ENCODE data around the gene LBR. TPM values are rescaled to one million over a fixed set of nuclear protein-coding genes. Genes with fewer than 3 reads are reported as not detected.

The LBR gene
- total RNA-seq, 2 donors from 2014 or later, result 49.8 to 72.3 TPM

DNA sequence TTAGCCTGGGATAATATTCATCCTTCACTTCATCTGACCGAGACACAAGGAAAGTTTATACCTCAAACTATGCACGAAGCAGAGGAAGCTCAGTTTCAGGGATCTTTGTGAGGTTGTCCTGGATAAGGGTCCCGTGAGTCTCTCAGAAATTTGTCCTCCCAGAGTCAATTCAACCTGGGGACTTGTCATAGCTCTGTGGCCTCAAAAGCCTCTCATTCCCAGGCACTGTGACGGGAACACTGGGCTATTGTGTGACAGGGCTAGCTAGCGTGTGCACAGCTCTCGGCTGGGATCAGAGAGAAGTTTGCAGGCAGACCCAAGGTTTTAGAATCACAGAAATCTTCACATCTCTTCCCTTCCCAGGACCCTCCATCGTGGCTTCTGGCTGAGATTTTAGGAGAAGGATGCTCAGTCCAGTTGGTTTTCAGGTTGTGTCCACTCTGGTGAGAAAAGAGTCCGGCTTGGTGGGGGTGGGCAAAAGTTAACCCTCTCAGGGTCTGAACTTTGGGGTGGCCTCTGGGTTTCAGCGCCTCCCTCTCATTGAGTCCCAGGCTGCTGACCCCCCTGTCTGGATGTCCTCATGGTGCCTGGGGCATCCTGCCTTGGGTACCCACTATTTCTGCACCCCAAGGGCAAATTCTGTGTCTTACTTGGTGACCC is 20.4 kb upstream of the LBR start:
- no peaks in the 10 kb centered on the region for H3K9me3 Mint-ChIP-seq
- no peaks in the 10 kb centered on the region for H3K36me3 Mint-ChIP-seq (ENCODE audit: low read depth)
- no peak overlapping the region for H3K4me3 ChIP-seq (ENCODE audit: low read length)
- TF ChIP-seq, protein P1, sequence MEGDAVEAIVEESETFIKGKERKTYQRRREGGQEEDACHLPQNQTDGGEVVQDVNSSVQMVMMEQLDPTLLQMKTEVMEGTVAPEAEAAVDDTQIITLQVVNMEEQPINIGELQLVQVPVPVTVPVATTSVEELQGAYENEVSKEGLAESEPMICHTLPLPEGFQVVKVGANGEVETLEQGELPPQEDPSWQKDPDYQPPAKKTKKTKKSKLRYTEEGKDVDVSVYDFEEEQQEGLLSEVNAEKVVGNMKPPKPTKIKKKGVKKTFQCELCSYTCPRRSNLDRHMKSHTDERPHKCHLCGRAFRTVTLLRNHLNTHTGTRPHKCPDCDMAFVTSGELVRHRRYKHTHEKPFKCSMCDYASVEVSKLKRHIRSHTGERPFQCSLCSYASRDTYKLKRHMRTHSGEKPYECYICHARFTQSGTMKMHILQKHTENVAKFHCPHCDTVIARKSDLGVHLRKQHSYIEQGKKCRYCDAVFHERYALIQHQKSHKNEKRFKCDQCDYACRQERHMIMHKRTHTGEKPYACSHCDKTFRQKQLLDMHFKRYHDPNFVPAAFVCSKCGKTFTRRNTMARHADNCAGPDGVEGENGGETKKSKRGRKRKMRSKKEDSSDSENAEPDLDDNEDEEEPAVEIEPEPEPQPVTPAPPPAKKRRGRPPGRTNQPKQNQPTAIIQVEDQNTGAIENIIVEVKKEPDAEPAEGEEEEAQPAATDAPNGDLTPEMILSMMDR (conservative IDR thresholded peaks at IDR 0.05), result no peak
- H3K9ac ChIP-seq (ENCODE audit: extremely low read depth, low read length, poor library complexity, severe bottlenecking), result no peak overlapping the region
- H3K27ac ChIP-seq (ENCODE audit: low read depth, low read length), result no peak overlapping the region
- H3K4me1 ChIP-seq (ENCODE audit: control insufficient read depth, insufficient read depth, low read length), result peaks cover 10% of the 10 kb centered on the region
- H3K4me1 Mint-ChIP-seq, result peaks cover 20% of the 10 kb centered on the region
- DNase-seq, result peak; percentile 44
- H3K27me3 Mint-ChIP-seq (ENCODE audit: insufficient read depth), result peaks cover 39% of the 10 kb centered on the region
- no peaks in the 10 kb centered on the region for H3K36me3 ChIP-seq (ENCODE audit: control insufficient read depth, insufficient read depth, low read length)
- no peak overlapping the region for H3K4me3 Mint-ChIP-seq
- H3K27me3 ChIP-seq (ENCODE audit: control insufficient read depth, insufficient read depth, low read length, poor library complexity, severe bottlenecking), result no peaks in the 10 kb centered on the region
- H3K27ac Mint-ChIP-seq, result no peak overlapping the region
- 88 to 89% methylated on average over 8 to 9 of the region's 9 CpGs for WGBS, 2 experiments (ENCODE audit: insufficient coverage in 1 of 2, insufficient read length in 1 of 2)
- H3K9me3 ChIP-seq (ENCODE audit: control insufficient read depth, low read length), result no peaks in the 10 kb centered on the region

DNA sequence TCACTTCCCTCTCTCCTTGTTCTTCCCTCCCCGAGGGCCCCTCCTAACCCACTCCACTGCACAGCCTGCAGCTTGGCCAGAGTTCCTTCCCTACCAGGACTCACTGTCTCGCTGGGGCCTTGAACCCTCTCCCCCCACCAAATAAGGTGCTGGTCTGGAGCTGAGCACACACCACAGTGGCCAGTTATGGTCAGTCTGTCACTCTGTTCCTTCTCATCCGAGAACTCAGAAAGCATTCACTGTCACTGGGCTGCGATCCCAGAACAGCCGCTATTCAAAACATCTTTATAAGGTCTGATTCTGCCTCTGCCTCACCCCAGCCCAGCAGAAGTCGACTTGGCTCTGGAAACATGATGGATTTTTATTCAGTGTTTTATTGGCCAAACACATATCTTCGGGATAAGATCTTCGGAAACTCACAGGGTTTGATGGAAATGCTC is 19.8 kb upstream of the LBR start:
- H3K27ac Mint-ChIP-seq, result no peak overlapping the region
- DNase-seq, result no peak
- H3K4me3 ChIP-seq (ENCODE audit: low read length), result no peak overlapping the region
- H3K27ac ChIP-seq (ENCODE audit: low read depth, low read length), result no peak overlapping the region
- no peaks in the 10 kb centered on the region for H3K9me3 ChIP-seq (ENCODE audit: control insufficient read depth, low read length)
- H3K36me3 ChIP-seq (ENCODE audit: control insufficient read depth, insufficient read depth, low read length), result no peaks in the 10 kb centered on the region
- TF ChIP-seq, protein P1 (conservative IDR thresholded peaks at IDR 0.05), result no peak
- peaks cover 40% of the 10 kb centered on the region for H3K27me3 Mint-ChIP-seq (ENCODE audit: insufficient read depth)
- H3K36me3 Mint-ChIP-seq (ENCODE audit: low read depth), result no peaks in the 10 kb centered on the region
- no peak overlapping the region for H3K9ac ChIP-seq (ENCODE audit: extremely low read depth, low read length, poor library complexity, severe bottlenecking)
- H3K4me3 Mint-ChIP-seq, result no peak overlapping the region
- H3K9me3 Mint-ChIP-seq, result no peaks in the 10 kb centered on the region
- no peaks in the 10 kb centered on the region for H3K27me3 ChIP-seq (ENCODE audit: control insufficient read depth, insufficient read depth, low read length, poor library complexity, severe bottlenecking)
- peaks cover 10% of the 10 kb centered on the region for H3K4me1 ChIP-seq (ENCODE audit: control insufficient read depth, insufficient read depth, low read length)
- peaks cover 20% of the 10 kb centered on the region for H3K4me1 Mint-ChIP-seq
- 92 to 93% methylated on average over 7 to 8 of the region's 8 CpGs for WGBS, 2 experiments (ENCODE audit: insufficient coverage in 1 of 2, insufficient read length in 1 of 2)

DNA sequence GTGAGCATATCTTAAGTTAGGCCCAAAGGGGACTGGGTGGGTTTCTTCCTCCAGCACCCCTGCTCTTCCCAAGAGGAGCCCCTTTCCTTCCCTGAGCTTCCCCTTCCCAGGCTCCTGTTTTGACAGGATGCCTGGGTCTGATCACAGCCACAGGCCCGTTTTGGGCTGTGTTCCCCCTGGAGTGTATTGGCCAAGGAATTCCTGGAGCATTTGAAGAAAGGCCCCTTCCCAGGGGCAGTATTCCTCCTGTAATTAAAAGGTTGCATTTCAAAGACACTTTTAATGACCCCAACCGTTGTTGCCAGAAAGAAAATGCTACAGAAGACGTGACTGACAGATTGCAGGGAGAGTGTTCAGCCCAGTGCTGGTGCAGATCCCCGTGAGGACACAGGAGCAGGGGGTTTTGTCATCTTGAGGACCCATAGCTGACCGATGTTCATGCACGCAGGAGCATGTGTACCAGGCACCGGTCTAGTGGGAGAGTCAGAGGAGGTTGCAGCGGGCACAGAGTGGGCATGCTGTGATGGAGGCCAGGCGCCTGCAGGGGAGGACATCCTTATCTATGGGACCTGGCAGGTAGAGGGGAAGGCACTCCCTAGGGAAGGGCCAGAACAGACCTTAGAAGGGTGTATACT is 19.3 kb upstream of the LBR start:
- H3K9me3 ChIP-seq (ENCODE audit: control insufficient read depth, low read length), result no peaks in the 10 kb centered on the region
- H3K27ac Mint-ChIP-seq, result no peak overlapping the region
- H3K4me1 Mint-ChIP-seq, result peaks cover 20% of the 10 kb centered on the region
- H3K27me3 Mint-ChIP-seq (ENCODE audit: insufficient read depth), result peaks cover 40% of the 10 kb centered on the region
- no peaks in the 10 kb centered on the region for H3K36me3 ChIP-seq (ENCODE audit: control insufficient read depth, insufficient read depth, low read length)
- H3K27ac ChIP-seq (ENCODE audit: low read depth, low read length), result no peak overlapping the region
- no peak overlapping the region for H3K4me3 ChIP-seq (ENCODE audit: low read length)
- 72 to 77% methylated on average over 9 of the region's 9 CpGs for WGBS, 2 experiments (ENCODE audit: insufficient coverage in 1 of 2, insufficient read length in 1 of 2)
- no peaks in the 10 kb centered on the region for H3K27me3 ChIP-seq (ENCODE audit: control insufficient read depth, insufficient read depth, low read length, poor library complexity, severe bottlenecking)
- no peaks in the 10 kb centered on the region for H3K9me3 Mint-ChIP-seq
- DNase-seq, result peak; percentile 62
- no peak overlapping the region for H3K9ac ChIP-seq (ENCODE audit: extremely low read depth, low read length, poor library complexity, severe bottlenecking)
- H3K4me1 ChIP-seq (ENCODE audit: control insufficient read depth, insufficient read depth, low read length), result peaks cover 10% of the 10 kb centered on the region
- TF ChIP-seq, protein P1 (conservative IDR thresholded peaks at IDR 0.05), result no peak
- no peak overlapping the region for H3K4me3 Mint-ChIP-seq
- H3K36me3 Mint-ChIP-seq (ENCODE audit: low read depth), result no peaks in the 10 kb centered on the region

Measured in endodermal cell (in vitro differentiated cells).